Gastrocnemius medialis (tissue), 4 donors: Measurements from ENCODE around the gene CBARP. TPM values are rescaled to one million over a fixed set of nuclear protein-coding genes. Genes with fewer than 3 reads are reported as not detected.

Experiments used
- ATAC-seq, 2 donors: fragments of 150-250 bp; one replicate each; pipeline ENCODE4 v1.9.1; 2016
- DNase-seq, 2 donors: peaks; one replicate each; pipeline ENCODE4 v3.0.0-alpha.2; 2019
- H3K27ac ChIP-seq, 4 donors: fragments of 200-600 bp; sonication (generic); 1 replicate in 1 of 4; 2 replicates in 3 of 4; pipeline ENCODE4 v1.5.1; 2016 to 2018; ENCODE audit warnings: mild to moderate bottlenecking in 2 of 4, moderate library complexity in 1 of 4
- H3K27me3 ChIP-seq, 3 donors: fragments of 200-600 bp; sonication (generic) in 2 of 3; 1 replicate in 1 of 3; 2 replicates in 2 of 3; pipeline versions ENCODE4 v1.5.1 to v1.6.0; 2016 to 2019; ENCODE audit warnings: mild to moderate bottlenecking in 1 of 3, moderate library complexity in 1 of 3
- H3K36me3 ChIP-seq, 2 donors: fragments of 200-600 bp; sonication (generic) in 1 of 2; one replicate each; pipeline ENCODE4 v1.5.1; 2017 to 2018
- H3K4me1 ChIP-seq, 2 donors: fragments of 200-600 bp; sonication (generic) in 1 of 2; one replicate each; pipeline ENCODE4 v1.5.1; 2016 to 2017; ENCODE audit warnings: mild to moderate bottlenecking in 2 of 2
- H3K4me3 ChIP-seq, 4 donors: fragments of 200-600 bp; sonication (generic) in 3 of 4; 1 replicate in 1 of 4; 2 replicates in 3 of 4; pipeline ENCODE4 v1.5.1; 2016 to 2019; ENCODE audit warnings: mild to moderate bottlenecking in 2 of 4
- H3K9me3 ChIP-seq, 3 donors: fragments of 200-600 bp; sonication (generic) in 2 of 3; 1 replicate in 1 of 3; 2 replicates in 2 of 3; pipeline ENCODE4 v1.5.1; 2016 to 2019
- POLR2A ChIP-seq, 2 donors: fragments of 450-650 bp; IDR thresholded peaks; one replicate each; pipeline ENCODE4 v1.6.1; 2017; ENCODE audit warnings: antibody characterized with exemption in 2 of 2, mild to moderate bottlenecking in 2 of 2, moderate library complexity in 2 of 2
- in situ Hi-C, 4 donors: fragments of 200-750 bp; cut with MboI; loops; one replicate each; pipeline versions ENCODE4 v1.15.0 to v1.8.0; 2017; ENCODE audit warnings: low sequenced_read_pairs in 4 of 4
- intact Hi-C: fragments of 100-400 bp; cut with DNase I; formaldehyde crosslinking; loops from one replicate; pipeline ENCODE4 v1.15.1; 2023; ENCODE audit warnings: low total_unique reads
- total RNA-seq, 4 donors: library from RNA; depleted of rRNA; stranded (reverse); fragments of >200 nt; gene quantifications; one replicate each; pipeline versions ENCODE4 v1.1.0 to v1.2.3, GENCODE V29; 2016
- TF ChIP-seq, protein P1 (sequence below), 5 experiments: fragments of 450-650 bp in 3 of 5; fragments of 200-600 bp in 2 of 5; sonication (generic) in 2 of 5; IDR thresholded peaks in 4 of 5; conservative IDR thresholded peaks in 1 of 5; 1 replicate in 4 of 5; 2 replicates in 1 of 5; pipeline ENCODE4 v1.5.1; 2016 to 2019; ENCODE audit warnings: antibody characterized with exemption in 5 of 5, mild to moderate bottlenecking in 3 of 5, moderate library complexity in 3 of 5

The CBARP gene
- total RNA-seq, 4 donors from 2014 or later, result 0.10 to 1.3 (median 0.53) TPM

DNA sequence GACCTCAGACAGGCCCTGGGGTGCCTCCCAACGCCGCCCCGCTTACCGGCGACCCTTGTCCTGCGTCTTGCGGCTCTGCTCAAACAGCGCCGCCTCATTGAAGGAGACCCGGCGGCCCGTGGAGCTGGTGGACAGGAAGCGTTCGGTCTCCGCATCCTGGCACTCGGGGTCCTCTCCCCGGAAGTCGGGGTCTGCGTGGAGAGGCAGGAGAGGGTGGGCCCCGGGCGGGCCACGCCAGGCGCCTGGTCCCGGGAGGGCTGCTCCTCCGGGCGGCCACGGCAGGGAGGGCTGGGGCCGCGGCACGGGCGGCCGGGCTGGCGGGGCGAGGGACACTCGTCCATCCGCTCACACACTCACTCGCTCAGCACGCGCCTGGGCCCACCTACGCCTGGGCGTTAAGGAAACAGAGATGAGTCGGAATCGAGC lies 2.8 kb downstream of the CBARP start:
- TF ChIP-seq POLR2A (IDR thresholded peaks at IDR 0.05), result no peak
- TF ChIP-seq, protein P1, sequence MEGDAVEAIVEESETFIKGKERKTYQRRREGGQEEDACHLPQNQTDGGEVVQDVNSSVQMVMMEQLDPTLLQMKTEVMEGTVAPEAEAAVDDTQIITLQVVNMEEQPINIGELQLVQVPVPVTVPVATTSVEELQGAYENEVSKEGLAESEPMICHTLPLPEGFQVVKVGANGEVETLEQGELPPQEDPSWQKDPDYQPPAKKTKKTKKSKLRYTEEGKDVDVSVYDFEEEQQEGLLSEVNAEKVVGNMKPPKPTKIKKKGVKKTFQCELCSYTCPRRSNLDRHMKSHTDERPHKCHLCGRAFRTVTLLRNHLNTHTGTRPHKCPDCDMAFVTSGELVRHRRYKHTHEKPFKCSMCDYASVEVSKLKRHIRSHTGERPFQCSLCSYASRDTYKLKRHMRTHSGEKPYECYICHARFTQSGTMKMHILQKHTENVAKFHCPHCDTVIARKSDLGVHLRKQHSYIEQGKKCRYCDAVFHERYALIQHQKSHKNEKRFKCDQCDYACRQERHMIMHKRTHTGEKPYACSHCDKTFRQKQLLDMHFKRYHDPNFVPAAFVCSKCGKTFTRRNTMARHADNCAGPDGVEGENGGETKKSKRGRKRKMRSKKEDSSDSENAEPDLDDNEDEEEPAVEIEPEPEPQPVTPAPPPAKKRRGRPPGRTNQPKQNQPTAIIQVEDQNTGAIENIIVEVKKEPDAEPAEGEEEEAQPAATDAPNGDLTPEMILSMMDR (IDR thresholded peaks at IDR 0.05 in 4 of 5, conservative IDR thresholded peaks at IDR 0.05 in 1 of 5), result no peak
- in situ Hi-C loops, result no loop called here
- Histone ChIP-seq H3K36me3 (no peaks in the 10 kb centered on the region), H3K4me1 (peaks cover 3 to 15% of the 10 kb centered on the region in 2 donors), H3K27me3 (peaks cover 4 to 6% (median 5%) of the 10 kb centered on the region in 3 donors), H3K4me3 (no peak overlapping the region), H3K27ac (no peak overlapping the region), H3K9me3 (no peaks in the 10 kb centered on the region)
- no peak for ATAC-seq
- intact Hi-C loops, result no loop called here
- DNase-seq, result no peak

DNA sequence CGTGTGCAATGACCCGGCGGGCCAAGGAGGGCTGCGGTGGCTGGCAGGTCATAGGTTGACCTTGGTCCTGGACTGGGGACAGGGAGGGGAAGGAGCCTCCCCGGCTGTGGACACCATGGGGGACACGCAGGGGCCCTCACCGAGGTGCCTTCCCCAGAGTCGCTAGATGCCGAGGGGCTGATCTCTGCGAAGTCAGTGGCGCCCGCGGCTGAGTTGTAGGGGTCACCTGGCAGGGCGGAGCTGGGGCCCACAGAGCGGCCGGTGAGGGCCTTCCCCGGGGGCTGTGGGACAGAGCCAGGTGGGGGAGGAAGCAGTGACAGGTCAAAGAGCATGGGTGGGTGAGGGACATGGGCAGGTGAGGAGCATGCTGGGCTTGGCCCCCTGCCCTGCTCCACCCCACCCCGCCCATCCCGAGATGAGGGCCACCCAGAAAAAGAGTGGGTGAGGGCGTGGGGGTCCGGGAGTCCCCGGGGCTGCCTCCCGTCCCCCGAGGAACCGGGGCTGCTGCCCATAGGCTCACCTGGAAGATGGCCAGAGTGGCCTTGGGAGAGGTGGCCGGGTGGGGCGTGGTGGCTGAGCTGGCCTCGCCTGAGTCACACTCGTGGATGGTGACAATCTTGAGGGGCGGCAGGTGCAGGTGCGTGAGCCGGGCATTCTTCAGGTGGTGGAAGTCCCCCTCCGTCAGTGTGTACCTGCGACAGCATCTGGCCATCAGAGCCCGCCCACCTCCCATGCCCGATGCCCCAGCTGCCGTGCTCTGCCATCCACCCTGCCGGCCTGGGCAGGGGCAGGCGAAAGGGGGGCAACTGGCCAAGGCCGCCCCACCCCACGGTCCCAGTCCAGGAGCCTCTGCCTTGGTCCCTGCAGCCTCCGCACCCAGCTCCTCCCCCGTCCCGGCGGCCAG lies 3.5 kb downstream of the CBARP start:
- TF ChIP-seq, protein P1 (IDR thresholded peaks at IDR 0.05 in 4 of 5, conservative IDR thresholded peaks at IDR 0.05 in 1 of 5), result no peak
- no peak for TF ChIP-seq POLR2A (IDR thresholded peaks at IDR 0.05)
- DNase-seq (no peak), ATAC-seq (no peak)
- H3K4me1 ChIP-seq, result peaks cover 3 to 15% of the 10 kb centered on the region in 2 donors
- H3K9me3 ChIP-seq, result no peaks in the 10 kb centered on the region
- H3K27me3 ChIP-seq, result peaks cover 4 to 6% (median 5%) of the 10 kb centered on the region in 3 donors
- intact Hi-C loops (no loop called here), in situ Hi-C loops (no loop called here)
- H3K36me3 ChIP-seq, result no peaks in the 10 kb centered on the region
- no peak overlapping the region for H3K27ac ChIP-seq
- no peak overlapping the region for H3K4me3 ChIP-seq

DNA sequence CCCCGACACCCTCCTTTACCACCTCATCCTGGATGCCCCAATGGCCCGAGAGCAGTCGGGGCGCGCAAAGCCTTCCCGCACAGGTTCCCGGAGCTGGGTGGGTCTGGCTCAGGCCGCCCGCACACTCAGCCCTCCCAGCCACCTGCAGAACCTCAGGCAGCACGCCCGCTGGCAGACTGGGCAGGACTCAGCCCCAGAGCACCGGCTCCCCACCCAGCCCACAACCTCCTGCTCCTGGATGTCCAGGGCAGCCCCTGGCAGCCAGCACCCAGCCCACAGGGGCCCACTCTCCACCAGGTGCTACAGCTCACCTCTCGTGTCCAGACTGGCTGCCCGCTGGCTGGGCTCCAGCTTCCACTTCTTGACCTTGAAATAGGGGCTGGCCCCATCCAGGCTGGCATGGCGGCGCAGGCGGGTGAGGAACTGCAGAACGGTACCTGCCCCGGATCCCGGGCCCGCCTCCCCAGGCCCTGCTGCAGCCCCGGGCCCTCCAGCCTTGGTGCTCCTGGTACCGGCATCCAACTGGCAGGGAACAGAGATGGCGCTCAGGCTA lies 4.6 kb downstream of the CBARP start:
- ATAC-seq (no peak), DNase-seq (no peak)
- H3K9me3 ChIP-seq, result no peaks in the 10 kb centered on the region
- no peak for TF ChIP-seq POLR2A (IDR thresholded peaks at IDR 0.05)
- TF ChIP-seq, protein P1 (IDR thresholded peaks at IDR 0.05 in 4 of 5, conservative IDR thresholded peaks at IDR 0.05 in 1 of 5), result no peak
- intact Hi-C loops, result no loop called here
- peaks cover 3 to 9% of the 10 kb centered on the region in 2 donors for H3K4me1 ChIP-seq
- no peaks in the 10 kb centered on the region for H3K36me3 ChIP-seq
- no peak overlapping the region for H3K4me3 ChIP-seq
- H3K27me3 ChIP-seq, result peaks cover 4 to 6% (median 5%) of the 10 kb centered on the region in 3 donors
- no peak overlapping the region for H3K27ac ChIP-seq
- in situ Hi-C loops, result no loop called here

DNA sequence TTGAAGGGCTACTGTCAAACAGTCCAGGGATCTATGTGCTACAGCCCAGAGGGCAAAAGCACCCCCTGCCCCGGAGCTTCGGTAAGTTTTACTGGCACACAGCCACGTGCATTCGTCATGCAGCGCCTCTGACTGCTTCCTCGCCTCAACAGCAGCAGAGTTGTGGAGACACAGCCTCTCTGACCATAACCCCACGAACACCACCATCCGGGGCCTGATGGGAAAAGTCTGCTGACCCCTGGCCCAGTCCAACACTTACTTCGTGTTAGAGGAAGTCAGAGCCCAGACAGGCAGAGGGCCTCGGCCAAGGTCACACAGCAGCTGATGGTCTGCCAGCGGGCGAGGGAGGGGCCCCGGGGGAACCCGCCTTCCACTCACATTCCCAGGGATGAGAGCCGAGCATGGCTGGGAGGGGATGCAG lies 5.1 kb downstream of the CBARP start:
- Histone ChIP-seq H3K27ac (peak overlapping the region in 1 of 4 donors; percentile 40), H3K27me3 (peaks cover 4 to 6% (median 5%) of the 10 kb centered on the region in 3 donors), H3K9me3 (no peaks in the 10 kb centered on the region), H3K4me3 (no peak overlapping the region), H3K36me3 (no peaks in the 10 kb centered on the region), H3K4me1 (peaks cover 3 to 7% of the 10 kb centered on the region in 2 donors)
- DNase-seq (no peak), ATAC-seq (no peak)
- in situ Hi-C loops (no loop called here), intact Hi-C loops (no loop called here)
- TF ChIP-seq, protein P1 (IDR thresholded peaks at IDR 0.05 in 4 of 5, conservative IDR thresholded peaks at IDR 0.05 in 1 of 5), result no peak
- no peak for TF ChIP-seq POLR2A (IDR thresholded peaks at IDR 0.05)
